ENCODE measurements around the gene TFIP11.

- TF ChIP-seq POLR2A (IDR thresholded peaks at IDR 0.05; ENCODE audit: low read length), result no peak
- no peak for TF ChIP-seq CEBPB (IDR thresholded peaks at IDR 0.05)
- TF ChIP-seq CTCF (IDR thresholded peaks at IDR 0.05), result no peak
- no peak for TF ChIP-seq BHLHE40 (IDR thresholded peaks at IDR 0.05; ENCODE audit: low read depth, low read length)
- TF ChIP-seq MYC (IDR thresholded peaks at IDR 0.05; ENCODE audit: borderline replicate concordance, low read length), result no peak
- TF ChIP-seq MAX (IDR thresholded peaks at IDR 0.05), result no peak
- no peak for TF ChIP-seq CBX2 (IDR thresholded peaks at IDR 0.05; ENCODE audit: borderline replicate concordance, low read depth)
- TF ChIP-seq USF2 (IDR thresholded peaks at IDR 0.05), result no peak
- no peak for TF ChIP-seq RCOR1 (IDR thresholded peaks at IDR 0.05; ENCODE audit: low read depth, low read length)
- no peak for TF ChIP-seq KDM1A (IDR thresholded peaks at IDR 0.05; ENCODE audit: low read depth)
- no peak for TF ChIP-seq POLR2AphosphoS2 (conservative IDR thresholded peaks at IDR 0.05; ENCODE audit: low read length)
Observed at GRCh38 chr22:26522012-26522411, 9.7 kb upstream of the TFIP11 start.

Measured in A549 (cell line).